Tibial nerve (tissue), 4 donors: ENCODE measurements around the gene EID3. TPM values are rescaled to one million over a fixed set of nuclear protein-coding genes. Genes with fewer than 3 reads are reported as not detected.

Source experiments
- DNase-seq, 2 donors: peaks; one replicate each; pipeline ENCODE4 v3.0.0-alpha.2; 2019; ENCODE audit warnings: low spot score in 2 of 2
- H3K27ac ChIP-seq, 4 donors: fragments of 200-600 bp; sonication (generic) in 3 of 4; one replicate each; pipeline ENCODE4 v1.5.1; 2017 to 2019; ENCODE audit warnings: mild to moderate bottlenecking in 1 of 4
- H3K27me3 ChIP-seq, 2 donors: fragments of 200-600 bp; sonication (generic) in 1 of 2; one replicate each; pipeline versions ENCODE4 v1.5.1 to v1.6.0; 2017 to 2019
- H3K36me3 ChIP-seq, 3 donors: fragments of 200-600 bp; sonication (generic); one replicate each; pipeline ENCODE4 v1.5.1; 2018 to 2019
- H3K4me1 ChIP-seq, 4 donors: fragments of 200-600 bp; sonication (generic) in 3 of 4; one replicate each; pipeline ENCODE4 v1.5.1; 2017 to 2019
- H3K4me3 ChIP-seq, 4 donors: fragments of 200-600 bp; sonication (generic) in 3 of 4; one replicate each; pipeline ENCODE4 v1.5.1; 2017 to 2019; ENCODE audit warnings: mild to moderate bottlenecking in 1 of 4, moderate library complexity in 1 of 4
- H3K9me3 ChIP-seq, 4 donors: fragments of 200-600 bp; sonication (generic) in 3 of 4; one replicate each; pipeline ENCODE4 v1.5.1; 2017 to 2019
- EP300 ChIP-seq, 2 donors: sonication (generic); formaldehyde crosslinking; IDR thresholded peaks; one replicate each; pipeline ENCODE4 v1.6.1; 2017; ENCODE audit warnings: antibody characterized with exemption in 2 of 2, mild to moderate bottlenecking in 1 of 2
- POLR2A ChIP-seq, 2 donors: fragments of 450-650 bp; IDR thresholded peaks; one replicate each; pipeline ENCODE4 v1.6.1; 2017; ENCODE audit warnings: antibody characterized with exemption in 2 of 2, mild to moderate bottlenecking in 2 of 2, moderate library complexity in 2 of 2
- WGBS, 2 donors: methylation state at CpG; one replicate each; pipeline ENCODE4 v1.1.5; 2018; 5-methylcytosine and 5-hydroxymethylcytosine counted together
- total RNA-seq, 4 donors: library from RNA; depleted of rRNA; stranded (reverse); fragments of >200 nt; gene quantifications; one replicate each; pipeline ENCODE4 v1.1.0, GENCODE V29; 2016
- TF ChIP-seq, protein P1 (sequence below), 5 experiments: fragments of 200-600 bp in 3 of 5; fragments of 450-650 bp in 2 of 5; sonication (generic) in 3 of 5; IDR thresholded peaks; one replicate each; pipeline ENCODE4 v1.5.1; 2016 to 2019; ENCODE audit warnings: antibody characterized with exemption in 5 of 5, mild to moderate bottlenecking in 3 of 5, moderate library complexity in 2 of 5

The EID3 gene
- total RNA-seq, 4 donors from 2014 or later = 9.6 to 13.2 (median 10.0) TPM

DNA sequence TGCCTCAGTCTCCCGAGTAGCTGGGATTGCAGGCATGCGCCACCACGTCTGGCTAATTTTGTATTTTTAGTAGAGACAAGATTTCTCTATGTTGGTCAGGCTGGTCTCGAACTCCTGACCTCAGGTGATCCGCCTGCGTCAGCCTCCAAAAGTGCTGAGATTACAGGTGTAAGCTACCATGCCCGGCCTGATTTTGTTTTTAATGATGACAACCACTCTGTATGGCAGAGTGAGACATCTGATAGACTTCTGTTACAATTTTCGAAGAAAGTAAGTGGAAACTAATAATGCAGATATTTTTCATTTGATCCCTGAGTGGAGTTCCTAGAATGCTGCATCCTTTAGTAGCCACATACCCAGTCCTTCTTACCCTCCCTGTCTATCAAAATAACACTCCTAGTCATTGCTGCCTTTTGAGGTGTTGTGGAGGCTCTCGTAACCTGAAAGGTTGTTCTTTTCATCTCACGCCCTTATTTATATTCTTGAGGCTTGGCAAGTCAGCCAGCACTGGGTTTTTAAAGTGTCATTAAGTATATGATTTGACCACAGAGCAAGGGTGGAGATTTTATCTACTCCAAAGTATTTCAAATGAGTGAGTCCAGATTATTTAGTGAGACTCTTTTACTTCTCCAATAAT, 5.9 kb upstream of the EID3 start:
- peaks cover 0 to 42% (median 3%) of the 10 kb centered on the region in 4 donors for H3K4me1 ChIP-seq
- WGBS, 2 donors = 87 to 88% methylated on average over 10 of the region's 10 CpGs
- H3K27ac ChIP-seq = no peak overlapping the region

DNA sequence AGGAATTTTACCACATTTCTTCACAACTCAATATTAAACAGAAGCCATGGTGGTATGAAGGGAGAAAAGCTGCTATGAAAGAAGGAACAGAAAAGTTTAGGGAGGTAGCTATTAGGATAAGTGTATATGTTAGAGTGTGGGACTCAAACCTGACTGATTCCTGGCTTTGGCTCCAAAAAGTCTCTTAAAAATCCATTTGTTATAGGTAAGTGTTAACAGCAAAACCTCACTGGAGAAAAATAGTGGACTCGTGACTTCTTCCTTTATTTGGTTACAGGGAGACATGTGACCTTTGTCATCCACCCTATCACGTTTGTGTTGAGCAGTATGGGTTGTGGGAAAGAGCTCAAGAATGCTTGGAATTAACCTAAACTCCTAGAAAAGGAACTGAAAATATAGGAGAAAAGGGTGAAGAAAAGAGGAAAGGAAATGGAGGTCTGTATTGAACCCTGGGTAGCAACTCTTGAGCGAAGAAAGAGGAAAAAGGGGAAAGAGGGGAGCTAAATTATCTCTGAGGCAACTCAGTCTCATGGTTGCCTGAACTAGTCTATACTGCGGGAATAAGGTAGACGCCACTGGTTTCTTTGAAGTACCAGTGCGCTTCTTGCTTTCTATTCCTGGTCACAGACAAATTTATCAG, 3.6 kb upstream of the EID3 start:
- Histone ChIP-seq H3K27ac (no peak overlapping the region), H3K27me3 (no peaks in the 10 kb centered on the region), H3K36me3 (peaks cover 0 to 17% (median 0%) of the 10 kb centered on the region in 3 donors), H3K4me1 (peaks cover 0 to 45% (median 16%) of the 10 kb centered on the region in 4 donors), H3K4me3 (no peak overlapping the region), H3K9me3 (no peaks in the 10 kb centered on the region)
- 73% methylated on average over 6 of the region's 6 CpGs for WGBS, 2 donors
- no peak for DNase-seq
- TF ChIP-seq, protein P1, sequence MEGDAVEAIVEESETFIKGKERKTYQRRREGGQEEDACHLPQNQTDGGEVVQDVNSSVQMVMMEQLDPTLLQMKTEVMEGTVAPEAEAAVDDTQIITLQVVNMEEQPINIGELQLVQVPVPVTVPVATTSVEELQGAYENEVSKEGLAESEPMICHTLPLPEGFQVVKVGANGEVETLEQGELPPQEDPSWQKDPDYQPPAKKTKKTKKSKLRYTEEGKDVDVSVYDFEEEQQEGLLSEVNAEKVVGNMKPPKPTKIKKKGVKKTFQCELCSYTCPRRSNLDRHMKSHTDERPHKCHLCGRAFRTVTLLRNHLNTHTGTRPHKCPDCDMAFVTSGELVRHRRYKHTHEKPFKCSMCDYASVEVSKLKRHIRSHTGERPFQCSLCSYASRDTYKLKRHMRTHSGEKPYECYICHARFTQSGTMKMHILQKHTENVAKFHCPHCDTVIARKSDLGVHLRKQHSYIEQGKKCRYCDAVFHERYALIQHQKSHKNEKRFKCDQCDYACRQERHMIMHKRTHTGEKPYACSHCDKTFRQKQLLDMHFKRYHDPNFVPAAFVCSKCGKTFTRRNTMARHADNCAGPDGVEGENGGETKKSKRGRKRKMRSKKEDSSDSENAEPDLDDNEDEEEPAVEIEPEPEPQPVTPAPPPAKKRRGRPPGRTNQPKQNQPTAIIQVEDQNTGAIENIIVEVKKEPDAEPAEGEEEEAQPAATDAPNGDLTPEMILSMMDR (IDR thresholded peaks at IDR 0.05) = no peak
- no peak for TF ChIP-seq EP300 (IDR thresholded peaks at IDR 0.05)
- no peak for TF ChIP-seq POLR2A (IDR thresholded peaks at IDR 0.05)

More for the DNA sequence above, 5.9 kb upstream of the EID3 start:
- TF ChIP-seq, protein P1 (IDR thresholded peaks at IDR 0.05) = no peak
- TF ChIP-seq POLR2A (IDR thresholded peaks at IDR 0.05) (no peak), EP300 (IDR thresholded peaks at IDR 0.05) (no peak)
- Histone ChIP-seq H3K27me3 (no peaks in the 10 kb centered on the region), H3K9me3 (no peaks in the 10 kb centered on the region), H3K4me3 (no peak overlapping the region), H3K36me3 (peaks cover 0 to 36% (median 0%) of the 10 kb centered on the region in 3 donors)
- DNase-seq = no peak

DNA sequence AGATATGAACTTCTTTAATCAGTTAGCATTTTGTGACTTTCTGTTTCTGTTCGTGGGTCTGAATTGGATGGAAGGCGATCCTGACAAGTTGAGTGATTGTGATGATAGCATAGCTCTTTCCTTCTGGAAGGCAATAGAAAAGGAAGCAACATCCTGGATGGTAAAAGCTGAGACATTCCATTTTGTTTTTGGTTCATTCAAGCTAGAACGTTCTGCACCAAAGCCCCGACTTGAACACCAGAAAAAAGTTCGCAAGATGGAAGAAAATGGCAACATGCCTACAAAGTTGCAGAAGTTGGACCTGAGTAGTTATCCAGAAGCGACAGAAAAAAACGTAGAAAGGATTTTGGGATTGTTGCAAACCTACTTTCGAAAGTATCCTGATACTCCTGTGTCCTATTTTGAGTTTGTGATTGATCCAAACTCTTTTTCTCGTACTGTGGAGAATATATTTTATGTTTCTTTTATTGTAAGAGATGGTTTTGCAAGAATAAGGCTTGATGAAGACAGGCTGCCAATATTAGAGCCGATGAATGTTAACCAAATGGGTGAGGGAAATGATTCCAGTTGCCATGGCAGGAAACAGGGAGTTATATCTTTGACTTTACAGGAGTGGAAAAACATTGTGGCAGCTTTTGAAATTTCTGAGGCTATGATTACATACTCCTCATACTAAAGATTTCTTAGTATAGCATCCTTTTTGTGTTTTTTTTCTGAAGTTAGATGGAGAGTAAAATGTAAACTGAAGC, 896 bp downstream of the EID3 start:
- 86 to 87% methylated on average over 10 of the region's 10 CpGs for WGBS, 2 donors
- H3K27ac ChIP-seq = peak overlapping the region in 3 of 4 donors; percentile 58 to 73 (median 72)
- H3K27me3 ChIP-seq = no peaks in the 10 kb centered on the region
- DNase-seq = no peak
- H3K4me1 ChIP-seq = peaks cover 0 to 46% (median 16%) of the 10 kb centered on the region in 4 donors
- no peaks in the 10 kb centered on the region for H3K36me3 ChIP-seq
- no peaks in the 10 kb centered on the region for H3K9me3 ChIP-seq
- H3K4me3 ChIP-seq = peak overlapping the region; percentile 32 to 53 (median 46)
- TF ChIP-seq, protein P1 (IDR thresholded peaks at IDR 0.05) = no peak
- TF ChIP-seq POLR2A (IDR thresholded peaks at IDR 0.05) (no peak), EP300 (IDR thresholded peaks at IDR 0.05) (no peak)

DNA sequence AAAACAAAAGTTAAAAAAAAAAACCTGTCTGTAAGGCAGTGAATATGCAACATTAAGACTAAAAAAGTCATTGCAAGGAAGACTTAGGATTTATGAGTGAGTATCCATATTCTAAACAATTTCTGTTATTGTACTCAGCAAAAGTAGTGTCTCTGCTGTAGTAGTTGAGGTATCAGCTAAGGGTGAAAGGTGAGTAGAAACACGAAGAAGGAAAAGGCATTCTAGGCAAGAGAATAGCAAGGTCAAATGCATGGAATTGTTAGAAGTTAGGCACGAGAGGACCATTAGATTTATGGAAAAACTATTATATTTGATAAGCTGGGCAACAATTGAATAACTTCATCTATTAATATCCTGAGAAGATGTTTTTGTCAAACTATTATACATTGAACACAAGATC, 1.8 kb downstream of the EID3 start:
- peaks cover 0 to 41% (median 16%) of the 10 kb centered on the region in 4 donors for H3K4me1 ChIP-seq

More for the DNA sequence above, 1.8 kb downstream of the EID3 start:
- no peak for DNase-seq
- no peak overlapping the region for H3K27ac ChIP-seq
- H3K27me3 ChIP-seq = no peaks in the 10 kb centered on the region
- no peak overlapping the region for H3K4me3 ChIP-seq
- TF ChIP-seq, protein P1 (IDR thresholded peaks at IDR 0.05) = no peak
- TF ChIP-seq EP300 (IDR thresholded peaks at IDR 0.05) = no peak
- TF ChIP-seq POLR2A (IDR thresholded peaks at IDR 0.05) = no peak
- WGBS, 2 donors = 80 to 82% methylated on average over 2 of the region's 2 CpGs
- H3K36me3 ChIP-seq = peaks cover 0 to 5% (median 0%) of the 10 kb centered on the region in 3 donors
- H3K9me3 ChIP-seq = no peaks in the 10 kb centered on the region
